ENCODE measurements around the gene SCFD1. TPM values are rescaled to one million over a fixed set of nuclear protein-coding genes. Genes with fewer than 3 reads are reported as not detected.
A peak's percentile ranks its signal among the peaks of the same experiment; 100 is the strongest.

The SCFD1 gene
- total RNA-seq, 2 experiments from 2014 or later, result 65.1 to 72.6 TPM

DNA sequence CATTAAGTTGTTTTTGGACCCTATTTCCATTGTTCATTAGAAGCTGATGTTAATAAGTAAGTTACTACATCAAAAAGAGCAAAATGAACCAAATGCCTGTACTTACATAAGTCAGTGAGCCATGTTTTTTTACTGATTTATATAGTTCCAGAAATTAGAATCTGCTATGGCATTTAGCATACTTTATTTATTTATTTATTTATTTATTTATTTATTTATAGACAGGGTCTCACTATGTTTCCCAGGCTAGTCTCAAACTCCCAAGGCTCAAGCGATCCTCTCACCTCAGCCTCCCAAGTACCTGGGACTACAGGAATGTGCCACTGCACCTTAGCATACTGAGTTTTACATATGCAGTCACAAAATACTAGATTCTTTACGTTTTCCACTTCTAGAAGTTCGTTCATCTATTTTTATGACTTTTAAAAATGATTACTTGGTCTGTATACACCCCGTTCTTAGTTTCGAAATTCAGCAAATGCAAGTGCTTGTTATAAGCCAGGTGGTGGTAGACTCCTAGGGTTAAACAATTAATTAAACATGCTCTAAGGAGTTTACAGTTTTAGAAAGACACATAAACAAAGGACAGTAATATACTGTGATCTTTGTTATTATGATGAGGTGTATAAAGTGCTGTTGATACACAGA, 69.8 kb downstream of the SCFD1 start:
- BruUV-seq (replicated peaks), result no TSS peak

DNA sequence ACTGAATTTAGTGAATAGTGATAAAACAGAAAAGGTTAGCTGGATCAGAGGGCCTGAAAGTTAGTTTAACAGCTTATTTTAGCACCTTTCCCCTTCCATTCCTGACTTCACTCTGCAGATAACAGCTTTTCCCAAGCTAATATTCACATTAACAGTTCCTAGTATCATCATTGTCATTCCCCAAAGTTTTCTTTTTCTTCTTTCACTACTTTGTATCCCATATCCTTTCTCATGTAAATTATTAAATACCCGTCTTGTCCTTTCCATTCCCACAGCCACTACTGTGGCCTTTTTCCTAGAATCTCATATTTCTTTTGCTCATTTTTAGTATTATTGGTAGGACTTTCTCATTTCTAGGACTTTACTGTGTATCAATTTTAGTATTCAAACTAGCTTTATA, 70.5 kb downstream of the SCFD1 start:
- BruUV-seq (replicated peaks), result no TSS peak
- CTCF ChIA-PET (ENCODE audit: unreplicated experiment), result no interaction called here
- no peaks in the 10 kb centered on the region for H3K9me2 ChIP-seq (ENCODE audit: insufficient read depth, low read length)
- peaks cover 6% of the 10 kb centered on the region for H3K4me1 ChIP-seq (ENCODE audit: insufficient read depth, low read length, poor library complexity, severe bottlenecking)
- H3K79me2 ChIP-seq (ENCODE audit: insufficient read depth, low read depth, low read length), result no peaks in the 10 kb centered on the region; the same call in 1 of the 2 replicates
- no peak for DNase-seq (ENCODE audit: low spot score)
- H3K4me3 ChIP-seq (ENCODE audit: low read depth, low read length, poor library complexity, severe bottlenecking), result no peak overlapping the region
- POLR2A ChIA-PET, result no interaction called here
- peaks cover 32% of the 10 kb centered on the region; the same call in 1 of the 2 replicates for H3K36me3 ChIP-seq (ENCODE audit: insufficient read depth, low read length)
- no peak overlapping the region for H3K4me2 ChIP-seq (ENCODE audit: low read length)
- H4K20me1 ChIP-seq (ENCODE audit: insufficient read depth, low read length), result no peaks in the 10 kb centered on the region
- TF ChIP-seq EZH2phosphoT487 (IDR thresholded peaks at IDR 0.05; ENCODE audit: borderline replicate concordance, low read depth, low read length), result no peak
- TF ChIP-seq, protein P1, sequence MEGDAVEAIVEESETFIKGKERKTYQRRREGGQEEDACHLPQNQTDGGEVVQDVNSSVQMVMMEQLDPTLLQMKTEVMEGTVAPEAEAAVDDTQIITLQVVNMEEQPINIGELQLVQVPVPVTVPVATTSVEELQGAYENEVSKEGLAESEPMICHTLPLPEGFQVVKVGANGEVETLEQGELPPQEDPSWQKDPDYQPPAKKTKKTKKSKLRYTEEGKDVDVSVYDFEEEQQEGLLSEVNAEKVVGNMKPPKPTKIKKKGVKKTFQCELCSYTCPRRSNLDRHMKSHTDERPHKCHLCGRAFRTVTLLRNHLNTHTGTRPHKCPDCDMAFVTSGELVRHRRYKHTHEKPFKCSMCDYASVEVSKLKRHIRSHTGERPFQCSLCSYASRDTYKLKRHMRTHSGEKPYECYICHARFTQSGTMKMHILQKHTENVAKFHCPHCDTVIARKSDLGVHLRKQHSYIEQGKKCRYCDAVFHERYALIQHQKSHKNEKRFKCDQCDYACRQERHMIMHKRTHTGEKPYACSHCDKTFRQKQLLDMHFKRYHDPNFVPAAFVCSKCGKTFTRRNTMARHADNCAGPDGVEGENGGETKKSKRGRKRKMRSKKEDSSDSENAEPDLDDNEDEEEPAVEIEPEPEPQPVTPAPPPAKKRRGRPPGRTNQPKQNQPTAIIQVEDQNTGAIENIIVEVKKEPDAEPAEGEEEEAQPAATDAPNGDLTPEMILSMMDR (conservative IDR thresholded peaks at IDR 0.05; ENCODE audit: low read length), result no peak
- intact Hi-C loops (cut with micrococcal nuclease; ENCODE audit: unreplicated experiment), result no loop called here
- H3K27ac ChIP-seq (ENCODE audit: low read depth, low read length, poor library complexity, severe bottlenecking), result no peak overlapping the region
- no peak overlapping the region for H2AFZ ChIP-seq (ENCODE audit: low read length)
- no peaks in the 10 kb centered on the region for H3K9me3 ChIP-seq (ENCODE audit: low read length)

More for the DNA sequence above, 69.8 kb downstream of the SCFD1 start:
- ChIA-PET CTCF (ENCODE audit: unreplicated experiment) (no interaction called here), POLR2A (interaction anchor here (1.3 to 1.9 kb wide), 2 partner anchors 10 to 69 kb away, joined by 5 to 7 read pairs; partner anchors contain the start of gene SCFD1)
- Histone ChIP-seq H3K4me3 (ENCODE audit: low read depth, low read length, poor library complexity, severe bottlenecking) (peak overlapping the region; percentile 64), H3K36me3 (ENCODE audit: insufficient read depth, low read length) (peaks cover 25% of the 10 kb centered on the region; the same call in 1 of the 2 replicates), H2AFZ (ENCODE audit: low read length) (no peak overlapping the region), H3K4me1 (ENCODE audit: insufficient read depth, low read length, poor library complexity, severe bottlenecking) (peaks cover 6% of the 10 kb centered on the region), H3K9me3 (ENCODE audit: low read length) (no peaks in the 10 kb centered on the region), H3K27ac (ENCODE audit: low read depth, low read length, poor library complexity, severe bottlenecking) (no peak overlapping the region), H3K79me2 (ENCODE audit: insufficient read depth, low read depth, low read length) (no peaks in the 10 kb centered on the region; the same call in 1 of the 2 replicates), H4K20me1 (ENCODE audit: insufficient read depth, low read length) (no peaks in the 10 kb centered on the region), H3K9me2 (ENCODE audit: insufficient read depth, low read length) (no peaks in the 10 kb centered on the region), H3K4me2 (ENCODE audit: low read length) (peak overlapping the region; percentile 66; the same call in 1 of the 2 replicates)
- TF ChIP-seq EZH2phosphoT487 (IDR thresholded peaks at IDR 0.05; ENCODE audit: borderline replicate concordance, low read depth, low read length), result no peak
- TF ChIP-seq, protein P1 (conservative IDR thresholded peaks at IDR 0.05; ENCODE audit: low read length), result no peak
- intact Hi-C loops (cut with micrococcal nuclease; ENCODE audit: unreplicated experiment), result no loop called here
- no peak for DNase-seq (ENCODE audit: low spot score)

DNA sequence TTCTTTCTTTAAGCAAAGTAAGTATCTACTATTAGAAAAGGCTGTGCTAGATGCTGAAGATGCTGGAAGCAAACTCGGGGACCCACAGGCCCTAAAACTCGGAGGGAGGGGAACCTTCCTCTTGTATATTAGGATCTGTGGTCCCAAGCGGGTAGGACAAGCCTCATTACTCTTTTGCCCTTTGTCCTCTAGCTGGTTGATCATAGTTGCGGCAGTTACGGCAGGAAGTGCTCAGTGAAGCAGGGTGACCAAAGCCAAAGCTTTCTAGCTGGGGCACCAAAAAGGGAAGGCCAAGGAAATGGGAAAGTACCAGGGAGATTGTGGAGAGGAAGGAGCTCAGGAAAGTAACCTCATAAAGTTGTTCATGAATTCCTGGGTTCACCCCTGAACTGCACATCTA, 76.3 kb downstream of the SCFD1 start:
- Histone ChIP-seq H4K20me1 (ENCODE audit: insufficient read depth, low read length) (no peaks in the 10 kb centered on the region), H3K9me2 (ENCODE audit: insufficient read depth, low read length) (no peaks in the 10 kb centered on the region), H3K4me3 (ENCODE audit: low read depth, low read length, poor library complexity, severe bottlenecking) (no peak overlapping the region), H3K36me3 (ENCODE audit: insufficient read depth, low read length) (peaks cover 67% of the 10 kb centered on the region), H3K27ac (ENCODE audit: low read depth, low read length, poor library complexity, severe bottlenecking) (no peak overlapping the region), H3K4me1 (ENCODE audit: insufficient read depth, low read length, poor library complexity, severe bottlenecking) (no peaks in the 10 kb centered on the region), H3K9me3 (ENCODE audit: low read length) (no peaks in the 10 kb centered on the region), H2AFZ (ENCODE audit: low read length) (no peak overlapping the region), H3K79me2 (ENCODE audit: insufficient read depth, low read depth, low read length) (no peaks in the 10 kb centered on the region), H3K4me2 (ENCODE audit: low read length) (no peak overlapping the region)
- TF ChIP-seq EZH2phosphoT487 (IDR thresholded peaks at IDR 0.05; ENCODE audit: borderline replicate concordance, low read depth, low read length), result no peak
- TF ChIP-seq, protein P1 (conservative IDR thresholded peaks at IDR 0.05; ENCODE audit: low read length), result no peak
- ChIA-PET POLR2A (interaction anchor here (0.6 to 1.5 kb wide), 5 partner anchors 8 to 1853 kb away, joined by 3 to 5 read pairs (median 3); no protein-coding TSS in a partner anchor), CTCF (ENCODE audit: unreplicated experiment) (no interaction called here)
- intact Hi-C loops (cut with micrococcal nuclease; ENCODE audit: unreplicated experiment), result no loop called here
- no peak for DNase-seq (ENCODE audit: low spot score)
- BruUV-seq (replicated peaks), result no TSS peak
